HG02571 (cell line): ENCODE data around the gene ANGPT4.

Experiments used
- ATAC-seq: cut with Tn5 transposase; IDR thresholded peaks from one replicate; pipeline ENCODE4 v1.9.1; 2021; ENCODE audit warnings: mild to moderate bottlenecking, moderate library complexity; ENCODE audit not compliant: unreplicated experiment

Gene ANGPT4

GRCh38 chr20:942611-943010 is 26.5 kb upstream of the ANGPT4 start:
- ATAC-seq, result no peak

- ATAC-seq, result no peak
Measured at GRCh38 chr20:940926-941325, 24.8 kb upstream of the ANGPT4 start.

- no peak for ATAC-seq
Measured at GRCh38 chr20:939606-940005, 23.5 kb upstream of the ANGPT4 start.

- ATAC-seq, result no peak
Measured at GRCh38 chr20:934186-934840, 18.2 kb upstream of the ANGPT4 start.

GRCh38 chr20:933029-933428 is 16.9 kb upstream of the ANGPT4 start:
- ATAC-seq, result no peak

- no peak for ATAC-seq
Measured at GRCh38 chr20:931401-931800, 15.3 kb upstream of the ANGPT4 start.

- ATAC-seq, result no peak
Measured at GRCh38 chr20:926670-927069, 10.5 kb upstream of the ANGPT4 start.

GRCh38 chr20:925516-925915 is 9.4 kb upstream of the ANGPT4 start:
- ATAC-seq, result no peak

GRCh38 chr20:924639-925038 is 8.5 kb upstream of the ANGPT4 start:
- no peak for ATAC-seq

GRCh38 chr20:922781-923180 is 6.6 kb upstream of the ANGPT4 start:
- ATAC-seq, result no peak

- ATAC-seq, result no peak
Measured at GRCh38 chr20:921068-921467, 4.9 kb upstream of the ANGPT4 start.

- ATAC-seq, result no peak
Measured at GRCh38 chr20:920311-920710, 4.2 kb upstream of the ANGPT4 start.

- ATAC-seq, result no peak
Measured at GRCh38 chr20:919491-919916, 3.4 kb upstream of the ANGPT4 start.

- no peak for ATAC-seq
Measured at GRCh38 chr20:917416-917815, 1.3 kb upstream of the ANGPT4 start.

GRCh38 chr20:916825-917224 is 691 bp upstream of the ANGPT4 start:
- no peak for ATAC-seq

- ATAC-seq, result no peak
Measured at GRCh38 chr20:914727-915498, 1.2 kb downstream of the ANGPT4 start.

- no peak for ATAC-seq
Measured at GRCh38 chr20:913306-913849, 2.8 kb downstream of the ANGPT4 start.

GRCh38 chr20:911882-912600 is 4.1 kb downstream of the ANGPT4 start:
- no peak for ATAC-seq

- no peak for ATAC-seq
Measured at GRCh38 chr20:910870-911770, 5.0 kb downstream of the ANGPT4 start.

- no peak for ATAC-seq
Measured at GRCh38 chr20:910132-910869, 5.8 kb downstream of the ANGPT4 start.
